Medulla oblongata (tissue), 1 donor: ENCODE results near the gene LPP.

Experiments used
- DNase-seq: peaks from one replicate; pipeline ENCODE4 v3.0.0-alpha.2; 2015; ENCODE audit errors: extremely low spot score

LPP gene

GRCh38 chr3:188248036-188248561, 94.1 kb downstream of the LPP start:
- no peak for DNase-seq

GRCh38 chr3:188253123-188253793, 99.3 kb downstream of the LPP start:
- DNase-seq, result no peak

GRCh38 chr3:188253800-188254452, 100.0 kb downstream of the LPP start:
- DNase-seq, result no peak

GRCh38 chr3:188254520-188255070, 100.6 kb downstream of the LPP start:
- no peak for DNase-seq

GRCh38 chr3:188255190-188255589, 101.2 kb downstream of the LPP start:
- no peak for DNase-seq

GRCh38 chr3:188256758-188257157, 102.8 kb downstream of the LPP start:
- no peak for DNase-seq

GRCh38 chr3:188257384-188258026, 103.5 kb downstream of the LPP start:
- DNase-seq, result no peak

GRCh38 chr3:188259191-188259590, 105.2 kb downstream of the LPP start:
- no peak for DNase-seq

GRCh38 chr3:188259596-188259995, 105.6 kb downstream of the LPP start:
- no peak for DNase-seq

GRCh38 chr3:188261011-188261410, 107.1 kb downstream of the LPP start:
- no peak for DNase-seq

- no peak for DNase-seq
Observed at GRCh38 chr3:188262488-188262887, 108.5 kb downstream of the LPP start.

GRCh38 chr3:188262913-188263683, 109.1 kb downstream of the LPP start:
- DNase-seq, result peak; percentile 87

GRCh38 chr3:188264226-188265207, 110.6 kb downstream of the LPP start:
- DNase-seq, result peak; percentile 45

- DNase-seq, result no peak
Observed at GRCh38 chr3:188266562-188267274, 112.8 kb downstream of the LPP start.

GRCh38 chr3:188267790-188268335, 113.9 kb downstream of the LPP start:
- DNase-seq, result no peak

GRCh38 chr3:188268336-188268735, 114.4 kb downstream of the LPP start:
- DNase-seq, result no peak

GRCh38 chr3:188269040-188269439, 115.1 kb downstream of the LPP start:
- DNase-seq, result no peak

- peak; percentile 74 for DNase-seq
Observed at GRCh38 chr3:188270423-188270972, 116.5 kb downstream of the LPP start.

- no peak for DNase-seq
Observed at GRCh38 chr3:188271226-188271914, 117.4 kb downstream of the LPP start.
